ENCODE results near the gene KSR1.

Gene KSR1

DNA sequence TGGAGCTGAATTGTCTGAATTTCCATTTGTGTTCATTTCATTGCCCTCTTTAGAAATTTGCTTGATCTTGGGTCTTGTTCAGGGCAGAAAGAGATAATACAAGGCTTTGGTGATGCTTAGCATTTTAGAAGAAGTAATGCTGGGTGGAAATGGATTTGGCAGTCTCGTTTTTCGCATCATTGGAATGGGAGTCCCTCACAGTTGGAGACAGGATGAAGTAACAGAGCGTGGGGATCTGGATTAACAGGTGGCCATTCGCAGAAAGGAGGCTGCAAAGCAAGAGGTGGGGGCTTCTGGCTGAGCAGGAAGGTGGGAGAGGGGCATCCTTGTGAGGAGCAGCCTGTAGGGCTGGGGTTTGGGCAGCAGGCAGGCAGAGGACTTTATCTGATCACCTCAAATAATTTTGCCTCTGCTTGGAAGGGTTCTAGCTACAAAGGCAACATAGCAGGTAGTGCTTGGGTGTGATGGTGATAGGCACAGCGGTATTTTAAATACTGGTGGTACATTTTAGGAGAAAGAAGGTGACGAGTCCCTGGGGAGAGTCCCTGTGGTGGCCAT is 17.0 kb downstream of the KSR1 start:
- no peak for DNase-seq (ENCODE audit: low read depth in 2 of 2)

GRCh38 chr17:27473748-27474609 is 17.7 kb downstream of the KSR1 start:
- no peak for DNase-seq (ENCODE audit: low read depth in 2 of 2)

GRCh38 chr17:27475070-27475673 is 18.9 kb downstream of the KSR1 start:
- DNase-seq (ENCODE audit: low read depth in 2 of 2): no peak

- DNase-seq (ENCODE audit: low read depth in 2 of 2): no peak
These were observed 20.0 kb downstream of the KSR1 start for GRCh38 chr17:27475981-27476895.

DNA sequence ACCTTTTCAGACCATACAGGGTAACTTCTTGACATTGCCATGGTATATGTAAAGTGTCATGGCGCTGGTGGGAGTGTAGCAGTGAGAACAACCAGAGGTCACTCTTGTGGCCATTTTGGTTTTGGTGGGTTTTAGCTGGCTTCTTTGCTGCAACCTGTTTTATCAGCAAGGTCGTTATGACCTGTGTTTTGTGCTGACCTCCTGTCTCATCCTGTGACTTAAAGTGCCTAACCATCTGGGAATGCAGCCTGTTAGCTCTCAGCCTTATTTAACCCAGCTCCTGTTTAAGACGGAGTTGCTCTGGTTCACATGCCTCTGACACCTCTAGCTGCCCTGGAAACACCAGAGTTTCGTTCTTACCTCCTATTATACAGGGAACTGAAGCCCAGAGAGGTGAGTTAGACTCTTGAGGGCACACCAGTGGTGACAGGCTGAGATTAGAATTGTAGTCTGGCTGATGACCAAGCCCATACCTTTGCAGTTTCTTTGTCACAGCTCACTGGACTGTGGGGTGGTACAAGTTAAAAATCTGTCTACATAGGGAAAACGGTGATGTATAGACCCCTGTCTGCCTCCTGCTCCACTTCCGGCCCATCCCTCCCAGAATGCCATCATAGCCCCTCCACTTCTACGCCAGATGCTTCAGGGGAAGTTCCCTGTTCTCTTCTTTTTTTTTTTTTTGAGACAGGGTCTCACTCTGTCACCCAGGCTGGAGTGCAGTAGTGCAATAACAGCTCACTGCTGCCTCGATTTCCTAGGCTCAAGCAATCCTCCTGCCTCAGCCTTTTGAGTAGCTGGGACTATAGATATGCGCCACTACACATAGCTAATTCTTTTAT is 21.0 kb downstream of the KSR1 start:
- no peak for DNase-seq (ENCODE audit: low read depth in 2 of 2)

GRCh38 chr17:27477971-27478684 is 21.9 kb downstream of the KSR1 start:
- no peak for DNase-seq (ENCODE audit: low read depth in 2 of 2)

GRCh38 chr17:27478901-27479538 is 22.8 kb downstream of the KSR1 start:
- no peak for DNase-seq (ENCODE audit: low read depth in 2 of 2)

DNA sequence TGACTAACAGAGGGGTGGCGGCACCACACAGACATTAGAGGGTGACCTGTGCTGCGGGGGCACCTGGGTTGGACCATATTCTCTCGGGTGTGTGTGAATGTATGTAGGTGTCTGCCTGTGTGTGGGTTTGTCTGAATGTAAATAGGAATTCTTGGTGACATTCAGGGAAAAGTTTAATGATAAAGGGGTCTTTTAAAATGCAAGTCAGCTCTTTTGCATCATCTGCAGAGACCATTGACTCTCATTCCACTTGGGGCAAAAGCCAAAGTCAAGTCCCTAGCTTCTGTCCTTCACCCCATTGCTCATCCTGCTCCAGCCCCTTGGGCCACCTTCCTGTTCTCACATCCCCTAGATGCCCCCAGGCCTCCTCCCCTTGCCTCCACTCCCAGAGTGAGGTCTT is 23.6 kb downstream of the KSR1 start:
- no peak for DNase-seq (ENCODE audit: low read depth in 2 of 2)

- no peak for DNase-seq (ENCODE audit: low read depth in 2 of 2)
These were observed 24.5 kb downstream of the KSR1 start for GRCh38 chr17:27480699-27481098.

DNA sequence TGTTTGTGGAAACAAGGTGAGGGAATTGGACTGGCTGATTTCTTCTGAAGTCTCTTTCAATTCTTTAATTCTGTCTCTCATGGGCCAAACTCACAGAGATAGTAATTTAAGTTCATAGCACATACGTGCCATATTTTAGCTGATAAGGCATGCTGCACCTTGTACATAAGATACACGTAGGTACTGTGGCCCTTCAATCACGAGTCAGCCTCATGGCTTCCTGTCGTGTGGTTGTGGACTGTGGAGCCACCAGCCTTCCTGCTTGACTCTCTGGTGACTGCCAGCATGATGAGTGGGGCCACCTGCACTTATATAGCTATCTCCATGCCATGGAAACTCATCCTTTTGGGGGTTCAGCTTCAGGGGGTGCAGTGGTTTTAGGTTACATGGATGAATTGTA is 25.1 kb downstream of the KSR1 start:
- no peak for DNase-seq (ENCODE audit: low read depth in 2 of 2)

- DNase-seq (ENCODE audit: low read depth in 2 of 2): no peak
These were observed 28.9 kb downstream of the KSR1 start for GRCh38 chr17:27485125-27485524.

GRCh38 chr17:27485716-27486495 is 29.7 kb downstream of the KSR1 start:
- DNase-seq (ENCODE audit: low read depth in 2 of 2): no peak

- no peak for DNase-seq (ENCODE audit: low read depth in 2 of 2)
These were observed 30.5 kb downstream of the KSR1 start for GRCh38 chr17:27486741-27487140.

DNA sequence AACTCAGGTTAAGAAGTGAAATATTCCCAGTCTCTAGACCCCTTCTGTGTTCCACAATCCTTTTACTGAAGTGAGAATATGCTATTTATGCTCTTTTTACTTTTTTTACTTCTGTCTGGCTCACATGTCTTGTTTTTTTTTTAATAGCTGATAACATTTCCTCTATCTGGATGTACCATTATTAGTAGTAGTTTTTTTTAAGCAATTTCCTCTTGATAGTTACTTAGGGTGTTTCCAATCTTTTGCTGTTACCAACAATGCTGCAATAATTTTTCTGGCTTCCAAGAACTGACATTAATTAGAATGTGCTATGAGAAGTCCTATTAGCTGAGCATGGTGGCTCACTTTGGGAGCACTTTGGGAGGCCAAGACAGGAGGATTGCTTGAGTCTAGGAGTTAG is 32.0 kb downstream of the KSR1 start:
- no peak for DNase-seq (ENCODE audit: low read depth in 2 of 2)

- peak in 1 of 2 experiments; percentile 29 for DNase-seq (ENCODE audit: low read depth in 2 of 2)
These were observed 32.9 kb downstream of the KSR1 start for GRCh38 chr17:27489045-27489715.

- no peak for DNase-seq (ENCODE audit: low read depth in 2 of 2)
These were observed 34.1 kb downstream of the KSR1 start for GRCh38 chr17:27490391-27490790.

DNA sequence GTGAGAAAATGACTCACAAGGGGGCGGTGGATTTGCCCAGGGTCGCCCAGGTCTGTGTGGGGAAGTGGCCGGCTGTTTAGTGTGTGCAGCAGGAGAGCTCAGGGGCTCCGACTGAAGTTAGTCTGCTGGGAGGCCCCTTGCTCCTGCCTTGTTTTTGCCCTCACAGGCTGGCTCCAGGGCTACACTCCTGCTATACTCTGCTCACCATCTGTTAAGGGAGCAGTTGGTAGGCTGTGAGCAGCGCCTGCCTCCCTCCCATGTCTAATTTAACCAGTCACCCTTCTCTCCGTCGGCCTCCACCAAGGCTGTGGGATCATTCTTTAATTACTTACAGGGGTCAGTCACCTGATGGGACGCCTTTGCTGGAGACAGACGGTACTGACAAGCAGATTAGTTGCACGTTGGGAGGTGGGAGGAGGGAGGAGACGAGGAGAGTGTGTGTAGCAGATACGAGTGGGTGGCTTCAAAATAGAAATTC is 35.5 kb downstream of the KSR1 start:
- DNase-seq (ENCODE audit: low read depth in 2 of 2): no peak

DNA sequence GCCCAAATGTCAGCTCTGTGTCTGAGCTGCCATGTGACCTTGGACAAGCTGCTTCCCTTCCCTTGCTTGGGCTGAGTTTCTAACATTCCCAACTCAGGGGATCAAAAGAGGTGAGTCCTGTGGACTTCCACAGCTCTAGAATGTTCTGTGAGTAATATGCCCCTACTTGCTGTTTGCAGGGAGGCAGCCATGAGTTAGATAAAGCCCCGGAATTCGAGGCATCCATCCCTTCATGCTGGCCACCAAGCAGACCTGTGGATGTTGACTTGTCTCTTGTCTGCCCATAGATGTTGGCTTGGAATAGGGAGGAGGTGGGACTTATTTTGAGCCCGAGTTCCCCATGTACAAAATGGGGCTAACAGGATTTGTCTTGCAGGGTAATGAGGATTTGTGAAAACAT is 36.2 kb downstream of the KSR1 start:
- no peak for DNase-seq (ENCODE audit: low read depth in 2 of 2)
